DMS53 treated with DMSO at 0.1 percent for 48 hours (cell line): ENCODE data around the gene BRSK2.
"Not testable (repeated sequence)": the region's sequence is repeated elsewhere in the genome, so short reads cannot be mapped to it uniquely, and the experiment has no call there.

Experiments used
- DNase-seq: peaks from one replicate; lab custom pipeline; 2025; ENCODE audit not compliant: unreplicated experiment; lab: John Stamatoyannopoulos, UW

The BRSK2 gene

DNA sequence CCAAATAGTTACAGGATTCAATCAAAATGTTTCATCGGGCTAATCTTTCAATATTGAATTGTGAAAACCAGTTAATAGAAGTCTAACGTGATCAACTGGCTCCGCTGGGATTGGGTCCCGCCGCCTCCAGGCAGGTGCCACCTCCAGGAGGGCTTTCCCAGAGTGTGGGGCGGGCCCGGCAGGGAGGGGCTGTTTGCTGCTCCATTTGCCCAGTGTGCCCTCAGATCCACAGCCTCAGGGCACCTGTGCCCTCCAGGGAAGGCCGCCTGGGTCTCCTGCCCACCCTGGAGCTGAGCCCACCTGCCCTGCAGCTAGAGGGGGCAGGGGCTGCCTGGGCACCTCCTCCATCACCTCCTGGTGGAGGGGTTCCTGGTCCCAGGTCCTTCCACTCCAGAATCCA, 17.9 kb downstream of the BRSK2 start:
- no peak for DNase-seq

- no peak for DNase-seq
Observed at GRCh38 chr11:1408346-1408745, 18.6 kb downstream of the BRSK2 start.

GRCh38 chr11:1409108-1409851, 19.5 kb downstream of the BRSK2 start:
- DNase-seq = no peak

- DNase-seq = not testable (repeated sequence)
Observed at GRCh38 chr11:1409852-1410125, 20.1 kb downstream of the BRSK2 start.

- no peak for DNase-seq
Observed at GRCh38 chr11:1410366-1411291, 20.9 kb downstream of the BRSK2 start.

- no peak for DNase-seq
Observed at GRCh38 chr11:1411301-1411700, 21.6 kb downstream of the BRSK2 start.

- DNase-seq = not testable (repeated sequence)
Observed at GRCh38 chr11:1411739-1412138, 22.0 kb downstream of the BRSK2 start.

GRCh38 chr11:1412377-1413095, 22.8 kb downstream of the BRSK2 start:
- no peak for DNase-seq

DNA sequence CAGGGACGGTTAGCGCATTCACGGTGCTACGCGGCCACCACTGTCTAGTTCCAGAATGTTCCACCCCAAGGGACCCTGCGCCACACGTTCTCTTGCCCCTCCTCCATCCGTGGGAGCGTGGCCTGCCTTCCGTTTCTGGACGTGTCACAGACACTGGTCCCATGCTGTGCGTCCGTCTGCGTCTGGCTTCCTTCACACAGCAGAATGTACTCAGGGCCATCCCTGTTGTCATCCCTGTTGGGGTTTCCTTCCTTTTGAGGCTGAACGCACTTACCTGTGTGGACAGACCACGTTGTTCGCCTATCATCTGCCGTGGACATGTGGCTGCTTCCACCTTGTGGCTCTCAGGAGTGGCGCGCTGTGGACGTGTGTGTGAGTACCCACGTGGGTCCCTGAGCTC, 24.9 kb downstream of the BRSK2 start:
- no peak for DNase-seq

DNA sequence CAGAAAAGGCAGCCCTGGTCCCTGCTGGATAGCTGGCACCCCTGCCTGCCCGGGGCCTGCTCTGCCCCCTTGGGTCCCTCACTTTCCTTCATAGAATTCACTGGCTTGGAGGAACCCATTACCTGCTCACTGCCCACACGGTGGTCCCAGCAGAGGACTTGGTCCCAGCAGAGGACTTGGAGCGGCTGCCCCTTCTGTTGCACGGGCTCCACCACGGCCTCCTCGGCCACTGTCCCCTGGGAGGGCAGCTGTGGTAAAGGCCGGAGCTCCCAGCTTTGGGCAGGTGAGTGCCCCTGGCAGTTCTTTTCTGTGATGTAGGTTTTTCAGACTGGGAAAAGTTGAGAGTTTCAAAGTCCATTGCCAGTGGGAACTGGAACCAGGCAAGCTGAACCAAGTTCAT, 25.9 kb downstream of the BRSK2 start:
- no peak for DNase-seq

DNA sequence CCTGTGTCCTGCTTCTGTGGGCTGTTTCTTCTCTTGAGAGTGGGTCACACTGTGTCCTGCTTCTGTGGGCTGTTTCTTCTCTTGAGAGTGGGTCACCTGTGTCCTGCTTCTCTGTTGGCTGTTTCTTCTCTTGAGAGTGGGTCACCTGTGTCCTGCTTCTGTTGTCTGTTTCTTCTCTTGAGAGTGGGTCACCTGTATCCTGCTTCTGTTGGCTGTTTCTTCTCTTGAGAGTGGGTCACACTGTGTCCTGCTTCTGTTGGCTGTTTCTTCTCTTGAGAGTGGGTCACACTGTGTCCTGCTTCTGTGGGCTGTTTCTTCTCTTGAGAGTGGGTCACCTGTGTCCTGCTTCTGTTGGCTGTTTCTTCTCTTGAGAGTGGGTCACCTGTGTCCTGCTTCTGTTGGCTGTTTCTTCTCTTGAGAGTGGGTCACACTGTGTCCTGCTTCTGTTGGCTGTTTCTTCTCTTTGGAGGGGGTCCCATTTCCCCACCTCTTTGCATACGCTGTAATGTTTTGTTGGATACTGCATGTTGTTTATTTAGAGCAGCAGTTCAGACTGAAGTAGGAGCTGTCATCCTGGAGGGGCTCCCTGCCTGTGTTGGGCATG, 28.6 kb downstream of the BRSK2 start:
- DNase-seq = not testable (repeated sequence)

DNA sequence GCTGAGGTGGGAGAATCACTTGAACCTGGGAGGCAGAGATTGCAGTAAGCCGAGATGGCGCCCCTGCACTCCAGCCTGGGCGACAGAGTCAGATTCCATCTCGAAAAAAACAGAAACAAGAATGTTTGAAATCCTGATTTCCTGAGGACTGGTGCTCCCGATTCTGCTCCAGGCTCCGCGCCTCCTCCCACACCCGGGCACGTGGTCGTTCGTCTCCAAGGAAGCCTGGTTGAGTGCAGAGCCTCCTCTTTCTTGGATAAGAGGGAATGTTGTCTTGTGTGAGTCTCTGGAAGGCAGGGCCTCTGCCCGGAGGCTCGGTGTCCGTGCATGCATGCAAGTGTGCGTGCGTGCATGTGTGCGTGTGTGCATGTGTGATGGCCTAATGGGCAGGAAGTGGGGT, 30.1 kb downstream of the BRSK2 start:
- DNase-seq = no peak

DNA sequence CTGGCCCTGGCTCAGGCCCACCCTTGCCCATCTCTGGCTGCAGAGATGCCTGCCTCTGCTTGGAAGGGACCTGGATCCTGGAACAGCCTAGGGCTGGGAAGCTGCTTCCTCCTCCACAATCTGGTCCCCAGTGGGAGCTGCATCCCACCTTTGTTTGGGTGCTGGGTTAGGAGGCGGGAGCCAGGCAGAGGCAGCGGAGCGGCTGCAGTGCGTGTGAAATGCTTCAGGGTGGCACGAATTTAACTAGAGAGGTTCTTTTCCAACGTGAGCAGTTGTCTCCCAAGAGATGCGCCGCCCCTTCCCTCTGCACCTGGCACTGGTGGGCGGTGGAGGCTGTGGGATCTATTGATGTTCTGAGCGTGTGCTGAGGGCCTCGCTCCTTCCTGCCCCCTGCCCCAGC, 31.6 kb downstream of the BRSK2 start:
- no peak for DNase-seq

- no peak for DNase-seq
Observed at GRCh38 chr11:1422481-1422880, 32.7 kb downstream of the BRSK2 start.

- DNase-seq = no peak
Observed at GRCh38 chr11:1422981-1423380, 33.2 kb downstream of the BRSK2 start.

DNA sequence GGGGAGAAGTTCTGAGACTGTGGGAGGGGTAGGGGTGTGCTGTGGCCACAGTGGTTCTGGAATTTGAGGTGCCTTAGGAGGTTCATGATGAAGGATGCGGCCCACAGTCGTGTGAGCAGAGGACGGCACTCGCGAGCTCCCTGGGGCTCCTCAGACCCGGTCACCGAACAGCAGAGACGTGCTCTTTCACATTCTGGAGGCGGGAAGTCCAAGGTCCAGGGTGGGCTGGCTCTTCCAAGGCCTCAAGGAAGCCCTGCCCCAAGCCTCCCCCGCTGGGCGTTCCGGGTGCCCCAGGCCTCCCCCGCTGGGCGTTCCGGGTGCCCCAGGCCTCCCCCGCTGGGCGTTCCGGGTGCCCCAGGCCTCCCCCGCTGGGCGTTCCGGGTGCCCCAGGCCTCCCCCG, 33.7 kb downstream of the BRSK2 start:
- not testable (repeated sequence) for DNase-seq

DNA sequence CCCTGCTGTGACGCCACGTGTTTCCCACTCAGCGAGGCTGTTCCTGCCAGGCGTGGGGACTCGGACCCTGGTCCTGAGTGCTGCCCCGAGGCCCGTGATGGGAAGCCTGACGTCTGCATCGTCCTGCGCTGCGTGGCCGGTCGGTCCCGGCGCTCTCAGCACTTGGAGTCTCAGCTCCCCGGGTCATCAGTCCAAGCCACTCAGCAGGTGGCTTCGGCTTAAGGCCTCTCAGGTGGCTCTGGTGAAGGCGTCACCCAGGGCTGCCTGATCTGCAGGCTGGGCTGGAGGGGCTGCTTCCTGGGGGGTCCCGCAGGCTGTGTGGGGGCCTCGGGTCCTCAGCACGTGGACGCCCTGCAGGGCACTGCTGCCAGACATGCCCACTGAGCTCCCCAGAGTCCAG, 35.3 kb downstream of the BRSK2 start:
- no peak for DNase-seq

DNA sequence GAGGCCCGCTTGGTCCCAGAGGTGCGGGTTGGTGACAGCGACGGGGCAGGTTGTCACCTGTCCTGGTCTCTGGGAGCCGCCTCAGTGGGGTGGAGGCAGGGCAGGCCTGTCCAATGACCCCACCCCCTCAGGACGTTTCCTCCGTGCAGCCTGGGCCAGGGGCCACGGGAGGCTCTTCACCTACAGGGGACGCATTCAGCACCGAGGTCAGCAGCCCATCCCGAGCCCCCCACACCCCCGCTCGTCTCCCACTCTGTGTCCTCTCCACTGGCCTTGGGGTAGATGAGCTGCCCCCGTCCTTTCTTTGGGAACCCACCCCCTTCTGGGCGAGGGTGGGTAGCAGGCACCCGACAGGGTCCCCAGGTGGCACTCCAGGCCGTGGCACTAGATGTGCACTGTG, 35.7 kb downstream of the BRSK2 start:
- DNase-seq = no peak

- DNase-seq = no peak
Observed at GRCh38 chr11:1428762-1429316, 39.1 kb downstream of the BRSK2 start.

GRCh38 chr11:1433568-1433967, 43.8 kb downstream of the BRSK2 start:
- no peak for DNase-seq

DNA sequence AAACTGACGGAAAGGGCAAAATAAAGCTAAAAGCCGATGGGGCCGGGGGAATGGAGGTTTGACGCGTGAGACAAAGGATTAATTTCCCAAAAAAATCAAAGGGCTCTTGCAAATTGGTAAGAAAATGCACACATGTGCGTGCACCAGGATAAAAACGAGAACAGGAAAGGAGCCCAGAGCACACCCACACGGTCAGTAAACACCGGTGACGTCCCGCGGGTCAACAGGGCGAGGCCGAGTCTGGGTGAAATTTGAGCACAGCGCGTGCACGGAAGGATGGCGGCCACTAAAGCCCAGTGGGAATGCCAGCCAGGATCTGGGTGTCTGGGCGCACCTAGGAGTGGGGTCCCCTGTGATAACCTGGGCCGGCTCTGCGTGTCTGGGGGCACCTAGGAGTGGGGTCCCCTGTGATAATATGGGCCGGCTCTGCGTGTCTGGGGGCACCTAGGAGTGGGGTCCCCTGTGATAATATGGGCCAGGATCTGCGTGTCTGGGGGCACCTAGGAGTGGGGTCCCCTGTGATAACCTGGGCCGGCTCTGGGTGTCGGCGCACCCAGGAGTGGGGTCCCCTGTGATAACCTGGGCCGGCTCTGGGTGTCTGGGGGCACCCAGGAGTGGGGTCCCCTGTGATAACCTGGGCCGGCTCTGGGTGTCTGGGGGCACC, 44.4 kb downstream of the BRSK2 start:
- DNase-seq = no peak
